Endothelial cell (in vitro differentiated cells): Measurements from ENCODE around the gene DONSON. TPM values are rescaled to one million over a fixed set of nuclear protein-coding genes. Genes with fewer than 3 reads are reported as not detected.

Source experiments
- DNase-seq: peaks from one replicate; pipeline ENCODE4 v3.0.0; 2021; ENCODE audit warnings: low spot score
- H3K27ac Mint-ChIP-seq: one replicate; pipeline ENCODE4 v1.8.0; 2021; ENCODE audit warnings: mixed read lengths, inconsistent platforms; ENCODE audit not compliant: unreplicated experiment
- H3K27me3 Mint-ChIP-seq: one replicate; pipeline ENCODE4 v1.8.0; 2021; ENCODE audit warnings: mild to moderate bottlenecking, moderate library complexity, mixed read lengths, inconsistent platforms; ENCODE audit not compliant: unreplicated experiment
- H3K36me3 Mint-ChIP-seq: one replicate; pipeline ENCODE4 v1.8.0; 2021; ENCODE audit warnings: mild to moderate bottlenecking, low read depth, mixed read lengths, inconsistent platforms; ENCODE audit not compliant: unreplicated experiment
- H3K4me1 Mint-ChIP-seq: one replicate; pipeline ENCODE4 v1.8.0; 2021; ENCODE audit warnings: mild to moderate bottlenecking, mixed read lengths, inconsistent platforms; ENCODE audit not compliant: unreplicated experiment
- H3K4me3 Mint-ChIP-seq: one replicate; pipeline ENCODE4 v1.8.0; 2021; ENCODE audit warnings: mild to moderate bottlenecking, mixed read lengths, inconsistent platforms; ENCODE audit not compliant: unreplicated experiment
- H3K9me3 Mint-ChIP-seq: one replicate; pipeline ENCODE4 v1.8.0; 2021; ENCODE audit warnings: mixed read lengths, inconsistent platforms; ENCODE audit not compliant: unreplicated experiment
- CTCF ChIP-seq: fragments of 200-600 bp; sonication (generic); IDR thresholded peaks from one replicate; pipeline ENCODE4 v1.5.0; 2021; ENCODE audit warnings: antibody characterized with exemption; ENCODE audit not compliant: unreplicated experiment
- total RNA-seq: library from RNA; stranded (reverse); fragmentation: NEBNext Ultra II Directional; extraction: Animal tissue kit (Norgen Biotek cat#: 25700); gene quantifications from one replicate; pipeline ENCODE4 v1.2.1, GENCODE V29; 2021; ENCODE audit not compliant: unreplicated experiment

Gene DONSON
- total RNA-seq, 1 donor from 2014 or later, result 18.0 TPM

- H3K9me3 Mint-ChIP-seq, result no peaks in the 10 kb centered on the region
- no peak for TF ChIP-seq CTCF
- no peak overlapping the region for H3K27ac Mint-ChIP-seq
- no peak for DNase-seq
- peaks cover 32% of the 10 kb centered on the region for H3K36me3 Mint-ChIP-seq
- H3K27me3 Mint-ChIP-seq, result peaks cover 21% of the 10 kb centered on the region
- H3K4me1 Mint-ChIP-seq, result peaks cover 18% of the 10 kb centered on the region
- no peak overlapping the region for H3K4me3 Mint-ChIP-seq
Observed at GRCh38 chr21:33546086-33546485, 42.4 kb downstream of the DONSON start.

GRCh38 chr21:33544451-33545195 lies 43.9 kb downstream of the DONSON start:
- Mint-ChIP-seq H3K4me3 (peak overlapping the region; percentile 99), H3K27me3 (peaks cover 21% of the 10 kb centered on the region), H3K36me3 (peaks cover 25% of the 10 kb centered on the region), H3K9me3 (no peaks in the 10 kb centered on the region), H3K4me1 (peaks cover 24% of the 10 kb centered on the region), H3K27ac (peak overlapping the region; percentile 100)
- TF ChIP-seq CTCF, result no peak
- DNase-seq, result no peak

GRCh38 chr21:33543505-33544129 lies 44.9 kb downstream of the DONSON start:
- H3K4me1 Mint-ChIP-seq, result peaks cover 24% of the 10 kb centered on the region
- H3K9me3 Mint-ChIP-seq, result no peaks in the 10 kb centered on the region
- H3K36me3 Mint-ChIP-seq, result peaks cover 23% of the 10 kb centered on the region
- peaks cover 19% of the 10 kb centered on the region for H3K27me3 Mint-ChIP-seq
- TF ChIP-seq CTCF, result no peak
- H3K27ac Mint-ChIP-seq, result peak overlapping the region; percentile 100
- DNase-seq, result peak; percentile 80
- peak overlapping the region; percentile 99 for H3K4me3 Mint-ChIP-seq

- peak within 1 kb of the TSS; percentile 99 for H3K4me3 Mint-ChIP-seq
- peak within 1 kb of the TSS; percentile 100 for H3K27ac Mint-ChIP-seq
- H3K36me3 Mint-ChIP-seq, result peaks cover 17% of the 10 kb centered on the region
- no peak for TF ChIP-seq CTCF
- peak; percentile 96 for DNase-seq
- H3K4me1 Mint-ChIP-seq, result peaks cover 24% of the 10 kb centered on the region
- H3K27me3 Mint-ChIP-seq, result peaks cover 19% of the 10 kb centered on the region
- no peaks in the 10 kb centered on the region for H3K9me3 Mint-ChIP-seq
Observed at GRCh38 chr21:33542640-33543504, 45.6 kb downstream of the DONSON start, which contains the start of gene SON. SON (plus strand) TSS chr21:33543038; CDS start chr21:33543093, 55 bp downstream.
